T-helper 22 cell (primary cell): ENCODE results near the gene YWHAB.

Source experiments
- DNase-seq: peaks from one replicate; pipeline ENCODE4 v3.0.0-alpha.2; 2020; ENCODE audit warnings: low read depth

YWHAB gene

DNA sequence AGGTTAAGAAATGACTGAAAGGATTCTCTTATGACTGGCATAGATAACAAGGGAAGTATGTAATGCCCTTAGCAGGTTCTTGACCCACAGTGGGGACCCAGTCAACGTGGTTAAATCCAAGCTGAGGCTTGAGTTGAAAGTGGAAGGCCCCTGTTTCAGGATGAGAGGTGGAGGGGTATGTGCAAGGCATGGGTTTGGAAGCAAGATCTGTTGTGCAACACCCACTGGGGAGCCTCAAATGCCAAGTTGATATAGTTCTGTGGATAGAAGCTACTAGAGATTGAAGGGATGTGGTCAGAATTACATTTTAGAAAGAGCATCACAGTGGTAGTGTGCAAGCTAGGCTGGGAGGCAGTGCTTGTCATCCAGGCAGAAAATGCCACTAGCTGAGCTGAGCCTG, 29.4 kb downstream of the YWHAB start:
- no peak for DNase-seq

DNA sequence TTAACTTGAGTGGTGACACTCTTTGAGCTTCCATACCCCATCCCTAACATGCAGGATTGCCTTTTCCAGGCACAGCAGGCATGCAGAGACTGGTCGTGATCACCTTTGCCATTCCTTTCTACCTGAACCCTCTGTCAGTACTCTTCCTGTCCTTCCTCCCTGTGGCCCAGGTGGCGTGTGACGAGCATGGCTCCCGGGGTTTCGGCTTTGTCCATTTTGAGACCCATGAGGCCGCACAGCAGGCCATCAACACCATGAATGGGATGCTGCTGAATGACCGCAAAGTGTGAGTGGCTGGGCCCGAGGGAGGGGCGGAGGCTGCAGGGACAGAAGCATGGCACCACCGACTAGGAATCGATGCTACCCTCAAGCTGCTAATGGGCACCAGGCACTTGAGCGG, 31.1 kb downstream of the YWHAB start:
- DNase-seq: no peak

DNA sequence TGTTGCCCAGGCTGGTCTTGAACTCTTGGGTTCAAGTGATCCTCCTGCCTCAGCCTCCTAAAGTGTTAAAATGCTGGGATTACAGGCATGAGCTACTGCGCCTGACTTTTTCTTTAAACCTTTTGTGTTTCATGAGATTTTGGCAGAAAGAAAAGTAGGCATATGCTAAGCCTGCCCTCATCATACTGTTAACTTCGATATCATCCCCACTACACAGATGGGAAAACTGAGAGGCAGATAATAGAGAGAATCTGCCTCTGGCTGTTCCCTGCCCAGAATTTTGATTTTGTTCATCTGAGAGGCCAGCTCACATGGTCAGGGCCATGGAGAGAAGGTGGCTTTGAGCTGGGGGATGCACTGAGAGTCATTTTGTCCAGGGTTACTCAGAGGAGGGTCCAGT, 31.9 kb downstream of the YWHAB start:
- DNase-seq: no peak

DNA sequence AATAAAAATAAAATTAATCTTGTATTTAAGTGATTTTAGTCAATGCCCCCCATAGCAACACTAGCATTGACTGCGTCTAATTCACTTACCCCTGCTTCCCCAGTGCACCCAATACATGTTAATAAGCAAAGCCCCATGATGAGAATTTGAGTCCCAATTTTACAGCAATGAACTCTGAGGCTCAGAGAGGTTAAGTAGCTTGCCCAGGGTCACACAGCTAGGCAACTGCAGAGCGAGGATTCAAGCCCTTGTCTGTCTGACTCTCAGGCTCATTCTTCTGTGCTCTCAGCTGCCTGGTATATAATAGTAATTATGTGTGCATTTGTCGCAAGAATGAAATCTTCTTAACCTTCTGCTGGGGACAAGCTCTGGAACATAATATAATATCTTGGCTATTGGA, 32.8 kb downstream of the YWHAB start:
- DNase-seq: no peak

DNA sequence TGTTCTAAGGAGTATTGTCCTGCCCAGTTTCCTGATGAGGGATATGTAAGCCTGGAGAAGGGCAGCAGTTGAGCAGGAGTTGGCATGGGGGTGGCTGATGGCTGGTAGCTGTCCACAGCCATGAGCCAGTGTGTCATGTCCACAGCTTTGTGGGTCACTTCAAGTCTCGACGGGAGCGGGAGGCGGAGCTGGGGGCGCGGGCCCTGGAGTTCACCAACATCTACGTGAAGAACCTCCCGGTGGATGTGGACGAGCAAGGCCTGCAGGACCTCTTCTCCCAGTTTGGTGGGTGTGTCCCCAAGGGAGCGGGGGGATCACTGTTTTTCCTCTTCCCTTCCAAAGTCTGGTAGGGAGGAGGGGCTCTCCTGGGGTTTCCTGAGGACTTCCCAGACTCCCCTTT, 33.3 kb downstream of the YWHAB start:
- DNase-seq: no peak

DNA sequence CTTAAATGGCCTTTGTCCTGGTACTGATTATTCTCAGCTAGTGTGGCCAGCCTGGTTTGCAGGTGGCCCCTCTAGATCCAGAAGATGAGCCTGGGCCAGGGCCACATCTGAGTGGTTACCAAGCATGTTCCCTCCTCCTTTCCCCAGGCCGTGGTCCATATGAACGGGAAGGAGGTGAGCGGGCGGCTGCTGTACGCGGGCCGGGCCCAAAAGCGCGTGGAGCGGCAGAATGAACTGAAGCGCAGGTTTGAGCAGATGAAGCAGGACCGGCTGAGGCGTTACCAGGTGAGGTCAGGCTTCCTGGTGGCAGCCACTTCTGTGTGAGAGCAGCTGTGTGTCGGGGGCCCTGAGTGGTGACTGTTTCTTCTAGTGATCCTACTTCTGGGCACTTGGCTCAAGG, 35.9 kb downstream of the YWHAB start:
- DNase-seq: no peak

DNA sequence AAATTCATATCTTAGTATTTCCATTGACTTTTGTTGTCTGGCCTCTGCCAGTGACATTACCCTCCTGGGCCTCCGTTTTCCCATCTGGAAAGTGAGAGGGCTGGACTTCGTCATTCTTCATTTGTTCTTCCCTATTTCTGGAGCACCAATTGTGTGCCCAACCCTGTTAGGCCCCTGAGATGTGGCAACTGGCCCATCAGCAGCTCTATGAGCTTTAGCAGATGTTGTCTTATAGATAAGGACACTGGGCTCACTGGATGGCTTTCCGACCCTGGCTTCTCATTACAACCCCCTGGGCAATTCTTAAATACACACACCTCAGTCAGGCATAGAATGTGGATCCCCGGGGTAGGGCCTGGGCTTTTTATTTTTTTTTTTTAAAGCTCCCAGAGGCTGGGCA, 39.0 kb downstream of the YWHAB start:
- DNase-seq: no peak

DNA sequence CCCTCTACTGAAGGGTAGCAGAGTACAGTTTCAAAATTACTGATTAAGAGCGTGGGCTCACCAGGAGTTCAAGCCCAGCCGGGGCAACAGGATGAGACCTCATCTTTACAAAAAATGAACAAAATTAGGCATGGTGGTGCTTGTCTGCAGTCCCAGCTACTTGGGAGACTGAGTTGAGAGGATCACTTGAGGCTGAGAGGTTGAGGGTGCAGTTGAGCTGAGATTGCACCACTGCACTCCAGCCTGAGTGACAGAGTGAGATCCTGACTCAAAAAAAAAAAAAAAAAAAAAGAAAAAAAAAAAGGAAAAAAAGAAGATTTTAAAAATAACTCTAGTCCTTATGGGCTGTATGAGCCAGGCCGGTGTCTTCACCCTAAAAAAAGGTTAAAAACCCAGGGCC, 43.1 kb downstream of the YWHAB start:
- DNase-seq: no peak

DNA sequence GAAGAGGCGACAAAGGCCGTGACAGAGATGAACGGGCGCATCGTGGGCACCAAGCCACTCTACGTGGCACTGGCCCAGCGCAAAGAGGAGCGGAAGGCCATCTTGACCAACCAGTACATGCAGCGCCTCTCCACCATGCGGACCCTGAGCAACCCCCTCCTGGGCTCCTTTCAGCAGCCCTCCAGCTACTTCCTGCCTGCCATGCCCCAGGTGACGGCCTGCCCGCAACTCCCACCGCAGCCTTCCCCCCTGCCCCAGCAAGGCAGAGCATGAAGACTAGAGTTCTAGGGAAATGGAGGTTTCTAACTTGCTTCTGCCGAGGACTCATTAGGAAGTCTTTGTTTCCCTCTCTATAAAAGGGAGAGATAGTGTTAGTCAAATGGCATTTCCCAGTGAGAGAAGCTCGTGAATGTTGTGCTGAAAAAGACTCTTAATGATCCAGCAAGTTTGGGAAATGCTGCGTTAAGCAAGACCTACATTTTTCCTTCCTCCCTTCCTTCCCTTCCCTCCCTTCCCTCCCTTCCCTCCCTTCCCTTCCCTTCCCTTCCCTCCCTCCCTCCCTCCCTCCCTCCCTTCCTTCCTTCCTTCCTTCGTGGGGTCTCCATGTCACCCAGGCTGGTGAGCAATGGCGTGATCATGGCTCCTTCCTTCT, 45.1 kb downstream of the YWHAB start:
- no peak for DNase-seq

DNA sequence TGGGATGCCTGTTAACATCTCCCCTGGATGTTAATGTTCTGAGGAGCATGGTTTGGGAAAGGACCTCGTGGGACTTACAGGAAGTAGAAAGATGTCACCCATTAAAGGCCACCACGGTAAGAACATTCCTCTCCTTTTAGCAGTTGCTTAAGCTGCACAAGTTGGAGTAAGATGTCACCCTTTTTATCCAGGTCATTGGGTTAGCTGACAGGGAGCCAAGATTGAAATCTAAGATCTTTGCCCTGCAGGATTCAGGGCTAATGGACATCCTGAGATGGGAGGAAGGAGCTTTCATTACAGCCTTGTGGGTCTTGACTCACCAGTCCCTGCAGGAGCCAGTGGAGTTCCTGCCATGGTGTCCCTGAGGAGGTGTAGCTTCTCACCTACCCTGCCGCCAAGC, 46.4 kb downstream of the YWHAB start:
- DNase-seq: no peak

DNA sequence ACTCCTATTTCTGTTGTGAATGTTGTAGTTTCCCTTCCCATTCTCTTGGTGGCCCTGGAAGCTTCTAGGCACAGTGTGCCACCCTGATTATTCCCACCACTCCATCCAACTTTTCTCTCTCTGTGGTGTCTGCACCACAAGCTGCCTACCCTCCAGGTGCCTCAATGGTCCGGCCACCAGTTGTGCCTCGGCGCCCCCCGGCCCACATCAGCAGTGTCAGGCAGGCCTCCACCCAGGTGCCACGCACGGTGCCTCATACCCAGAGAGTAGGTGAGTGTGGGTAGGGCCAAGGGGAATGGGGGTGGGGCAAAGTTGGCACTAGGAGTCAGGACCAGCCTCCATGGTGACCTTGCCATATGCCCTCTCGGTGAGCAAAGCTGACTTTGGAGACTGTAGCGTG, 47.4 kb downstream of the YWHAB start:
- DNase-seq: no peak

DNA sequence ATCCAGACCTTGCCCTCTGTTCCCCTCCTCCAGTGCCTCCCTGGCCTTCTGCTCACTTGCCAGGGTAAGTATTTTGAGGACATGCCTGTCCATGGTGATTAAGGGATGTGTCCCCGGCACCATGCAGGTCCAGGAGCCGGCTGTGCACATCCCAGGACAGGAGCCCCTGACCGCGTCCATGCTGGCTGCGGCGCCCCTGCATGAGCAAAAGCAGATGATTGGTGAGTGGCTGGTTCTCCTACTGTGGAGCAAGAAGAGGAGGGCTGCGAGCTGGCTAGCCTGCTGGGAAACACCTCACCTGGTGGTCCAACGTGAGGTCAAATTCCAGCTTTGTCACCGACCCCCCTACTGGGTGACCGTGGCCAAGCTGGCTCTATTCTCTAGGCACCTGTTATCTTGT, 51.0 kb downstream of the YWHAB start:
- DNase-seq: no peak

DNA sequence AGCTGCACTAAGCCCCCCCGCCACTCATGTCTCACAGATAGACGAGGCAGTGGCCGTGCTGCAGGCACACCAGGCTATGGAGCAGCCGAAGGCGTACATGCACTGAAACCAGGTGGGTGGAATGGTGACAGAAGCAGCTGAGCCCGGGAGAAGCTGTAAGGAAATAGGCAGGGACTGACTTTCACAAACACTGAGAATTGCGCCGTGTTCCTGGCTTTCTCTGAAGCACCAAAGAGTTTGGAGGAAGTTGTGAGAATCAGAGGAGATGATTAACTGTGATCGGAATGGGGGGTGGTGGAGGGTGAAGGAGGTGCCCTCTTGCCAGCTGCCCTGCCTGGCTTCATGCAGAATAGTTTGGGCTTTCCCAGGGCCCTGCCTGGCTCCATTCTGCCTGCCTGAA, 53.1 kb downstream of the YWHAB start:
- DNase-seq: no peak

DNA sequence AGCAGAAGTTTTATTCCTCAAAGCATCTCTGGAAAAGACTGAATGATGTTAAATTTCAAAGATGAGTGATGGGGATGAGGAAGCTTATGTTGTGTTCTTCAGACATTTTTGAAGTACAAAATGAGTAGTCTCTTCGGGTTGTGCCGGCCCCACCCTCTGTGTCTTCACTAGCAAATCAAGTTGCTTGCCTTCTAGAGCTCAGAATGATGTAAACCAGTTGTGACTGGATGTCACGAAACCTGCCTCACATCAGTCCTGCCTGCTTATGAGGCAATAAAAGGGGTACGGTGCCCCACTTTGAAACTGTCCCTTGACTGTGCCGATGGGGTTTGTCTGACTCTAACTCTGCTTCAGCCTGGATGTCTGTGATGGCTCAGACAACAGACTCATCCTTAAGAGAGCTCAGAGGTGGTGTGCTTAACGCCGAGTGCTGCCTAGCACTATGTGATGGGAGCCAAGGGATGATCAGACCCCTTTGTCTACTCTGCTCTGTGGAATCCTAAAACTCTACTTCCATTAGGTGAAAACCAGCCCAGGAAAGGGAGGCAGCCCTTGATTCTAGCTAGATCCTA, 55.7 kb downstream of the YWHAB start:
- no peak for DNase-seq

DNA sequence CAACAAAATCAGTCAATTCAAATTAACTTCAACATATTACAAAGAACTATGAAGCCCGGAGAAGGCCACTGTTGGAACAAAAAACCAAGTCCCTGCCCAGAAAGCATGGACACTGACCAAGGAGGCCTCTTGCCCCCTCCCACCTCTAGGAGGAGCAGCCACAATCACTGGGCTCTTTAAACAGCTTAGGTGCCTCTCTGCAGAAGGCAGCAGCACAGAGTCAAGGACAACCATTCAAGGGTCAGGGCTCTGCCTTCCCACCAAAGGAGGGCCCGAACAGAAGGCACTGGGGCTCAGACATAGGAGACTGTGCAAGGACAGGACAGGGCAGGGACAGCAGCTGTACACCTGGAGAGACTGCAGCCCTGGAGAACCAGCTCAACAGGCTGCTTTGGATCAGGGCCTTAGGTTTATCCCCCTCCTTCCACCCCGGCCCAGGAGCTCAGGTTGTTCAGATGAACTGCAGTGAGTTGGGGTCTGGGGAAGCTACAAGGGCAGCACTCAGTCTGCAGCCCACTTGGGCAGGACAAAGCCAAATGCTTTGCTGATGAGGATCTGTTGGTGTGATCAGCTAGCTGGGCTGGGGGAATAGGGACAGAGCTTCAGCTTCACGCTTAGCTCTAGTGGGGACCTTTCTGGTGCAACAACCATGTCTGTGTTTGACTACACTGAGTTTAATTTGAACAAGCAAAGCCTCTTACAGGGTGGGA, 56.9 kb downstream of the YWHAB start:
- DNase-seq: no peak

DNA sequence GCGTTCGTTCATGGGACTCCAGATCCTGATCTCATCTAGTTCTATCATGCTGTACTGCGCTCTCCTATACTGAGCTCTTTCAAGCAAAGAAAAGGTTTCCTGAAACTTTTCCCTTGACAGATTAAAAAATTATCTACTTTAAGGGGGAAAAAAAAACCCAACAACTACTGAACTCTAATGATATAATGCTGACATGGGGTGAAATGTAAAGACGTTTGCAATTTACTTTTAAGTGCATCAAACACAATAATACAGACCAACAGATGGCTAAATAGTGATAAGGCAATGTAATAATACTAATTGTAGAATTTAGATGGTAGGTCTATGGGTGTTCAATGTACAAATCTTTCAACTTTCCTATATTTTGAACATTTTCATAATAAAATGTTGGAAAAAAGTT, 58.3 kb downstream of the YWHAB start:
- DNase-seq: no peak

DNA sequence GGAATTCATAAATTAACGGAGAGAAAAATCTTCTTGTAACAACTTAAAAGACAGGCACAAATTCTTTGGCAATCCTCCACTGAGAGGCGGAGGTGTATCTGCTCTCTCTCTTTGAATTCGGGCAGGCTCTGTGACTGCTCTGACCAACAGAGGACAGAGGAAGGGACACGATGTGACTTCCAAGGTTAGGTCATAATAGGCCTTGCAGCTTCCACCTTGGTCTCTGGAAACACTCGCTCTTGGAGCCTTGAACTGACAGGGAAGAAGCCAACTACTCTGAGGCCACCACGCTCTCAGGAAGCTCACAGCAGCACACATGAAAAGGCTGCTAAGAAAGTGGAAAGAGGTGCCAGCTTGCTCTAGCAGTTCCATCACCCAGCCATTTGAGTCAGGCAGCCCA, 59.8 kb downstream of the YWHAB start:
- DNase-seq: no peak

DNA sequence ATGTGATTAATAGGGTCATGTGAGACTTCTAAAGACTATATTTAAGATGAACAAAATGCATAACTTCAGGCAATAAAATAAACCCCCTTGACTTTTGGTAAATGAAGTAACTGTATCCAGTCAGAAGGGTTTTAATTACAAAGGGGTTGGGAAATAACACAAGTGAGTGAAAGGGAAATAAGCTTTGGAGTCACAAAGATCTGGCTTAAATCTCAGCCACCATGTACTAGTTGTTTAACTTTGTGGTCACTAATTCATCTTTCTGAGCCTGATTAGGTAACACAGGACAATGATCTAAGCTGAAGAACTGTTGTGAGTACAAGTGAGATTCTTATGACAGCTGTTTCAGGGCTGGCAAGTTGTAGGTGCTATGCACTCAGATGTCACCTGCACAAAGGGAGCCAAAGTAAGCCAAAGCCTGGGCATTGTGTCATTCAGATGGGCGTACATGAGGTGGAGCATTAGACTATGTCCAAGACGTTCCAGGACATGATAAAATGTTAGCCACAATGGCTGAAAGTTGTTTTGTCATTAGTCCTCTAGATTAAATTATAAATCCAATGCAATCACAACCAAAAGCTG, 60.9 kb downstream of the YWHAB start:
- DNase-seq: no peak

DNA sequence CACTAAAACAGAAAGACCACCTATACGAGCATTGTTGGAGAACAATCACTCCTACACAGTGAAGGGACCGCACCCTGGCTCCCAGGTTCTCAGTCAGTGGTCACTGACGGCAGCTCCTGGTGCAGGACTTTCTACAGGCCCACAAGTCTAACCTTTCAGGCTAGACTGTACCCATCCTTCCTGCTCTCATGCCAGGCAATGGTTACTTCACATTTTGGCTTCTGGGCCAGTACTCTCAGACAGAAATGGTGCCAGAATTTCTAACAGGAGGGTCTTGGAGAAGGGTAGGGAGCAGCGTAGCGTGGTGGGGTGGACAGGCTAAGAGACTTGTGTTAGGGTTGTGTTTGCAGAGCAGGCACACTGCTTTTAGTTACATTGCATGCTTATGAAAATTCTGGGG, 62.6 kb downstream of the YWHAB start:
- no peak for DNase-seq

DNA sequence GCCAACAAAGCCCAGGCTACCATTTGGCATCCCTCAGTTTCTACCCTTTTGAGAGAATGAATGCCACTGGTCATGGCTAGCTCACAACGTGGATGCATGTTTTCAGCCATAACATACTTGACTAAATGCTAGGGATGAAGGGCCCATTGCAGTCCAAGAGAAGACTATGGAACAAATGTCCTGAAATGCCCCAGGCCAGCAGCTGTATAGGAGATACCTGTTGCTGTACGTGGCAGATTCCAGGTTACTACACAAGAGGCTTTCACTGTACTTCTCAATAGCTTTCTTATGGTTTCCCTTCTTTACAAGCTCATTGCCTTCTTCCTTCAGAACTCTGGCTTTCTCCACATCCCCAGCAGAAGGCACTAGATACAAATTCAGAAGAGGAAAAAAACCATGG, 63.0 kb downstream of the YWHAB start:
- DNase-seq: no peak

DNA sequence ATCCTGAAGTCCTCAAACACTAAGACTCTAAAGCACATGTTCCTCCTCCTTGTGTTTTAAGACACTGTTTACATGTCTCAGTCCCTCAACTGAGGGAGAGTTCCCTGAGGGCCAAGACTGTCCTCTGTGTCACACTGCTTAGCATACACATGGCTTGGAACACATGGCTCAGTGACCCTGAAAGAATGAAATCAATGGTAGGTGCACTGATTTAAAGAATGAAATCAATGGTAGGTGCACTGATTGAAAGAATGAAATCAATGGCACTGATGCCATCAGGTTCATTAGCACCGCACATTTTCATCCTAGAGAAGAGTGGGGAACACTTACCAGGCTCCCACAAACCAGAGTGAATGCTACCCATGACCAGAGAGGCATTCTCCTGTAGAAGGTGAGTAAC, 64.9 kb downstream of the YWHAB start:
- no peak for DNase-seq

DNA sequence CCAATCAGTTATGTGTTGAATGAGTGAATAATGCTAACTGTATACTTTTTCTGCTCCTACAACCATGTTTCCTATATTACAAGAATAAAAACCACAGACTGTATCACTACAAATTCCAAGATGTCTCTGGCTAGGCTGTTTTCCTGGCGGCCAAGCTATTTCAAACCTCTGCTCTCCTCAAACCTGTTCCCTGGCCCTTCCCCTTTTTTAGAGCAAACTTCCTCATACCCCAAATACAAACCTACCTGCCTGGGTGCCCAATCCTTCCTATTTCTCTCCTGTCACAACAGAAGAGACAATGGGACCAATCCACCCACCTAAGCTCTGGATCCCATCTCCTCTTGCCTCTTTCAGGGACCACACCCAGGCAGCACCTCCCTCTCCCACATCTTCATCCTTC, 67.2 kb downstream of the YWHAB start:
- DNase-seq: no peak

DNA sequence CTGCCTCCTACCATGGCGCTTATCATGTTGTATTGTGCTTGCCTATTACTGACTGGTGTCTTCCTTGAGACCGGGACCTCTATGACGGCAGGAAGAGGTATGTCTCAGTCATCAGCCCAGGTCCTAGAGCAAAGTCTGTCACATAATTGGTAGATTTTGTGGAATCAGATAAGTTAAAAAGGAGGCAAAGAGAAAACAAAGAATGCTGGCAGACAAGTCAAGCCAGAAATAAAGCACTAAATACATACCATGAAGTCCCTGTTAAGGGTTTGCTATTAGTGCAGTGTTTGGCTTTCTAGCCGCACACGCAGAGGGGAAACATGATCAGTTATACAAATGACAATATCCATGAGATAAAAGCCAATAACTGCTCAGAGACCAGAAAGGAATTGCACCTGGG, 68.7 kb downstream of the YWHAB start:
- no peak for DNase-seq

DNA sequence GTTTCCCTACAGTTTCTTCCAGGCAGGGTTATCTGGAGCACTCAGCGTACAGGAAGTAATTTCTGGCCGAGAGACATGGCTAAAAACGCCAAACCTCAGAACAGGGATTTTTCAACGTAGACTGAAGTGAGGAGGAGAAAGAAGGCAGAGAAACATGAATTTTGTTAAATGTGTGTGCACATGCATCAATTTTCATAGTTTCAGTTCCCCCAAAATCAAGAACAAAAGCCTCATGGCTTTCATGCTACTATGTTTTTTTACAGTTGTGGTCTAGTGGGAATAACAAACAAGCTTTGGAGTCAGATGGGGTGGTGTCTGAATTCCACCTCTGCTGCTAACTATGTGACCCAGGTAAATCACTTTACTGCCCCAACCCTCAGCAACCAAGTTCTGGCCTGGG, 69.8 kb downstream of the YWHAB start:
- no peak for DNase-seq
